ENCODE measurements around the gene CRIP2. TPM values are rescaled to one million over a fixed set of nuclear protein-coding genes. Genes with fewer than 3 reads are reported as not detected.
A peak's percentile ranks its signal among the peaks of the same experiment; 100 is the strongest.

CRIP2 gene
- total RNA-seq, 4 donors from 2014 or later: 44.2 to 118 (median 80.7) TPM

- peaks cover 0 to 21% (median 0%) of the 10 kb centered on the region in 4 donors for H3K27me3 ChIP-seq
- peaks cover 38 to 65% (median 54%) of the 10 kb centered on the region in 3 donors for H3K4me1 ChIP-seq
- intact Hi-C loops (cut with DNase I): no loop called here
- WGBS, 2 donors: 0% methylated on average over 20 of the region's 94 CpGs; no CpG with 5 or more reads in 1 of the 2 donors
- DNase-seq: peak; percentile 99
- H3K9me3 ChIP-seq: no peaks in the 10 kb centered on the region
- peak within 1 kb of the TSS; percentile 73 to 86 (median 83) for H3K4me3 ChIP-seq
- TF ChIP-seq, protein P1, sequence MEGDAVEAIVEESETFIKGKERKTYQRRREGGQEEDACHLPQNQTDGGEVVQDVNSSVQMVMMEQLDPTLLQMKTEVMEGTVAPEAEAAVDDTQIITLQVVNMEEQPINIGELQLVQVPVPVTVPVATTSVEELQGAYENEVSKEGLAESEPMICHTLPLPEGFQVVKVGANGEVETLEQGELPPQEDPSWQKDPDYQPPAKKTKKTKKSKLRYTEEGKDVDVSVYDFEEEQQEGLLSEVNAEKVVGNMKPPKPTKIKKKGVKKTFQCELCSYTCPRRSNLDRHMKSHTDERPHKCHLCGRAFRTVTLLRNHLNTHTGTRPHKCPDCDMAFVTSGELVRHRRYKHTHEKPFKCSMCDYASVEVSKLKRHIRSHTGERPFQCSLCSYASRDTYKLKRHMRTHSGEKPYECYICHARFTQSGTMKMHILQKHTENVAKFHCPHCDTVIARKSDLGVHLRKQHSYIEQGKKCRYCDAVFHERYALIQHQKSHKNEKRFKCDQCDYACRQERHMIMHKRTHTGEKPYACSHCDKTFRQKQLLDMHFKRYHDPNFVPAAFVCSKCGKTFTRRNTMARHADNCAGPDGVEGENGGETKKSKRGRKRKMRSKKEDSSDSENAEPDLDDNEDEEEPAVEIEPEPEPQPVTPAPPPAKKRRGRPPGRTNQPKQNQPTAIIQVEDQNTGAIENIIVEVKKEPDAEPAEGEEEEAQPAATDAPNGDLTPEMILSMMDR (IDR thresholded peaks at IDR 0.05): peak; percentile 58 to 99 (median 97)
- TF ChIP-seq POLR2A (IDR thresholded peaks at IDR 0.05): peak in 3 of 4 donors; percentile 38 to 75 (median 62)
- peak within 1 kb of the TSS; percentile 90 to 99 (median 96) for H3K27ac ChIP-seq
- H3K36me3 ChIP-seq: no peaks in the 10 kb centered on the region
Measured at GRCh38 chr14:105490572-105491365, 16.1 kb downstream of the CRIP2 start, which contains the start of gene TEDC1. Gene TEDC1 (plus strand): TSS chr14:105491246. CDS start chr14:105491376, 130 bp downstream.

DNA sequence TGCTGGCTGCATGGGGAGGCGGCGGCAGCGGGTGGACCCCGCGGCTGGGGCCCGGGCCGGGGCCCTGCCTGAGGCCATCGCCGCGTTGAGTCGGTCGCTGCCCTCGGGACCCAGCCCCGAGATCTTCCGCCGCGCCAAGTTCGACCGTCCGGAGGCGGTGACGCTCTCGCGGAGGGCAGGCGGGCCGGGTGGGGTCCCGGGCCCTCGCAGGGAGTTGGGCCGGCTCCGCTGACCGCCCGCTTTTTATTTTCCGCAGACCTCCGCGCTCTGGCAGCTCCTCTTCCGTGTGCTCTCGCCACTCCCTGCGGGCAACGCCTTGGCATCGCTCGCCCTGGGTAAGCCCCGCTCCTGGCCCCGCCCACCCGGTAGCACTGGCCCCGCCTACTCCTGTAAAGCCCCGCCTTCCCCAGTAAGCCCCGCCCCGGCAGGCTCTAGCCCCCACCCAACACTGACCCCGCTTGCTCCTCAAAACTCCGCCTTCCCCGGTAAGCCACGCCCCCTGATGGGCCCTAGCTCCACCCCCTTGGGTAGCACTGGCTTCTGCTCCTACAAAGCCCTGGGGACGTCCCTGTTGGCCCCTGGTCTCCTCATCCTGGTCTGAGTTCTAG, 16.8 kb downstream of the CRIP2 start:
- WGBS, 2 donors: 0 to 3% methylated on average over 3 to 9 of the region's 53 CpGs
- Histone ChIP-seq H3K4me1 (peaks cover 31 to 64% (median 47%) of the 10 kb centered on the region in 3 donors), H3K27ac (peak overlapping the region; percentile 90 to 99 (median 96))

GRCh38 chr14:105492031-105492970, 17.7 kb downstream of the CRIP2 start:
- peaks cover 0 to 6% (median 0%) of the 10 kb centered on the region in 4 donors for H3K27me3 ChIP-seq
- peak overlapping the region in 2 of 4 donors; percentile 73 to 83 for H3K4me3 ChIP-seq
- peaks cover 27 to 56% (median 38%) of the 10 kb centered on the region in 3 donors for H3K4me1 ChIP-seq
- peaks cover 0 to 3% (median 0%) of the 10 kb centered on the region in 3 donors for H3K36me3 ChIP-seq
- H3K27ac ChIP-seq: peak overlapping the region in 2 of 4 donors; percentile 90 to 99
- DNase-seq: no peak
- no peak for TF ChIP-seq POLR2A (IDR thresholded peaks at IDR 0.05)
- TF ChIP-seq, protein P1 (IDR thresholded peaks at IDR 0.05): no peak
- intact Hi-C loops (cut with DNase I): no loop called here
- no peaks in the 10 kb centered on the region for H3K9me3 ChIP-seq
- WGBS, 2 donors: 59% methylated on average over 7 of the region's 24 CpGs; no CpG with 5 or more reads in 1 of the 2 donors

More for the DNA sequence above, 16.8 kb downstream of the CRIP2 start:
- Histone ChIP-seq H3K36me3 (no peaks in the 10 kb centered on the region), H3K4me3 (peak overlapping the region; percentile 73 to 86 (median 83)), H3K9me3 (no peaks in the 10 kb centered on the region), H3K27me3 (peaks cover 0 to 14% (median 0%) of the 10 kb centered on the region in 4 donors)
- intact Hi-C loops (cut with DNase I): no loop called here
- no peak for DNase-seq
- peak in 1 of 4 donors; percentile 52 for TF ChIP-seq POLR2A (IDR thresholded peaks at IDR 0.05)
- TF ChIP-seq, protein P1 (IDR thresholded peaks at IDR 0.05): no peak

- H3K27ac ChIP-seq: no peak overlapping the region
- DNase-seq: no peak
- H3K4me3 ChIP-seq: no peak overlapping the region
- no peaks in the 10 kb centered on the region for H3K27me3 ChIP-seq
- TF ChIP-seq, protein P1 (IDR thresholded peaks at IDR 0.05): no peak
- intact Hi-C loops (cut with DNase I): no loop called here
- H3K9me3 ChIP-seq: no peaks in the 10 kb centered on the region
- peaks cover 0 to 12% (median 0%) of the 10 kb centered on the region in 3 donors for H3K36me3 ChIP-seq
- peaks cover 19 to 46% (median 29%) of the 10 kb centered on the region in 3 donors for H3K4me1 ChIP-seq
- WGBS, 2 donors: 0 to 88% methylated on average over 1 to 6 of the region's 20 CpGs
Measured at GRCh38 chr14:105492971-105493871, 18.6 kb downstream of the CRIP2 start.
